Fibroblast of lung (primary cell): ENCODE measurements around the gene LENG9. TPM values are rescaled to one million over a fixed set of nuclear protein-coding genes. Genes with fewer than 3 reads are reported as not detected.

Experiments used
- DNase-seq, 2 donors: peaks; one replicate each; pipeline versions ENCODE4 v3.0.0 to v3.0.0-alpha.2; 2010; ENCODE audit warnings: low read depth in 2 of 2
- H2AFZ ChIP-seq: 2 replicates; pipeline ENCODE4 v1.5.1; 2012; ENCODE audit warnings: low read length, control low read depth, inconsistent platforms
- H3K27ac ChIP-seq: 2 replicates; pipeline ENCODE4 v1.5.1; 2011; ENCODE audit warnings: low read length, control low read depth; ENCODE audit not compliant: insufficient read depth
- H3K27me3 ChIP-seq: 2 replicates; pipeline ENCODE4 v1.5.1; 2011; ENCODE audit warnings: mild to moderate bottlenecking, low read length; ENCODE audit not compliant: control insufficient read depth, insufficient read depth
- H3K36me3 ChIP-seq: 2 replicates; pipeline ENCODE4 v1.5.1; 2011; ENCODE audit warnings: low read length; ENCODE audit not compliant: control insufficient read depth, insufficient read depth
- H3K4me1 ChIP-seq: 2 replicates; pipeline ENCODE4 v1.5.1; 2011; ENCODE audit warnings: low read length; ENCODE audit not compliant: control insufficient read depth, insufficient read depth; ENCODE audit errors: extremely low read depth
- H3K4me2 ChIP-seq: 2 replicates; pipeline ENCODE4 v1.5.1; 2011; ENCODE audit warnings: low read length, control low read depth; ENCODE audit not compliant: insufficient read depth; ENCODE audit errors: extremely low read depth
- H3K4me3 ChIP-seq, 4 experiments: fragments of 200-600 bp in 1 of 4; sonication (generic) in 1 of 4; replicated peaks in 1 of 4; 2 replicates each; pipeline ENCODE4 v1.5.1; 2011 to 2016; ENCODE audit warnings: low read length in 4 of 4, low read depth in 3 of 4, mild to moderate bottlenecking in 3 of 4, control low read depth in 2 of 4, inconsistent platforms in 1 of 4, mixed read lengths in 1 of 4; ENCODE audit not compliant: insufficient read depth in 1 of 4; ENCODE audit errors: control extremely low read depth in 1 of 4
- H3K79me2 ChIP-seq: 2 replicates; pipeline ENCODE4 v1.5.1; 2012; ENCODE audit warnings: mild to moderate bottlenecking, low read length, inconsistent platforms; ENCODE audit not compliant: control insufficient read depth, insufficient read depth
- H3K9ac ChIP-seq: 2 replicates; pipeline ENCODE4 v1.5.1; 2011; ENCODE audit warnings: mild to moderate bottlenecking, low read length, control low read depth; ENCODE audit not compliant: insufficient read depth
- H3K9me3 ChIP-seq: 2 replicates; pipeline ENCODE4 v1.5.1; 2012; ENCODE audit warnings: low read depth, low read length; ENCODE audit not compliant: control insufficient read depth, insufficient read depth
- H4K20me1 ChIP-seq: 2 replicates; pipeline ENCODE4 v1.5.1; 2011; ENCODE audit warnings: low read length; ENCODE audit not compliant: control insufficient read depth, insufficient read depth; ENCODE audit errors: extremely low read depth
- EZH2 ChIP-seq: IDR thresholded peaks from 2 replicates; pipeline ENCODE4 v1.5.1; 2012; ENCODE audit warnings: low read length, control low read depth, mild to moderate bottlenecking; ENCODE audit errors: missing control alignments
- polyA plus RNA-seq, 2 donors: library from polyadenylated mRNA; depleted of rRNA in 1 of 2; stranded (reverse) in 1 of 2; unstranded in 1 of 2; fragments of >200 nt; gene quantifications; 2 replicates each; pipeline ENCODE4 v1.2.1, GENCODE V29; 2011 to 2012; ENCODE audit warnings: missing spikeins in 1 of 2
- total RNA-seq: library from RNA; depleted of rRNA; stranded (reverse); fragments of >200 nt; gene quantifications from 2 replicates; pipeline ENCODE4 v1.2.1, GENCODE V29; 2014
- TF ChIP-seq, protein P1 (sequence below), 2 donors: IDR thresholded peaks in 1 of 2; conservative IDR thresholded peaks in 1 of 2; 1 replicate in 1 of 2; 2 replicates in 1 of 2; pipeline ENCODE4 v1.5.1; 2011 to 2012; ENCODE audit warnings: low read length in 2 of 2, control low read depth in 1 of 2, inconsistent platforms in 1 of 2, low read depth in 1 of 2, mild to moderate bottlenecking in 1 of 2

The LENG9 gene
- total and polyA plus RNA-seq, 2 donors (not counting 1 experiment from before 2014, with no cell fraction given), result 0.84 to 16.7 TPM

DNA sequence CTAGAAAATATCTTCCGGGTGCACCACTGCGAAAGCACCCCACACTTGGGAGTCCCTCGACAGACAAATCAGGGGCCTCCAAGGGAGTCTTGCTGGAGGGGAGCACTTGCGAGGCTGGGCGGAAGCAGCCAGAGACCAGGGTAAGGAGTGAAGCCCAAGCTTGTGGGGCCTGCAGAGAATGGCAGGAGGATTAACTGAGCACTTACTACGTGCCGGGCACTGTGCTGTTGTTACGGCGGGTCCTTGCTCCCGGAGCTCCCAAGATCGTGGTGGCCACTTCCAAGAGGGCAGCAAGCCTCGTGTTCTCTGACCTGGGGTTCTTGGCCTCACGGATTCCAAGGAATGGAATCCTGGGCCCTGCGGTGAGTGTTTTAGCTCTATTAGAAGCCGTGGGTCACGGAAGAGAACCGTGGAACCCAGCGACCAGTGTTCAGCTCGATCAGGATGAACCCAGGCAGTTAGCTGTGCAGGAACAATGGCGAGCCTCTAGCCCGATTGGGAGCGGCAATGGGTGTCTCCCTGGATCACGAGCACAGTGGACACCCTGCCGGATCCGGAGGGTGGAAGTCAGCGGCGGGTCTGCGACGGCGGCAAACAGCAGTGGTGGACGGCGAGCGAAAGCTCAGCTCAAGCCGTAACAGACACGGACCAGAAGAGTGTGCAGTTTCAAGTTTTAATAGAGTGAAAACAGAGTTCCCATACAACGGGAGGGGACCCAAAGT, 38.8 kb downstream of the LENG9 start:
- H3K27ac ChIP-seq, result no peak overlapping the region
- DNase-seq, result no peak
- H3K36me3 ChIP-seq, result no peaks in the 10 kb centered on the region
- no peaks in the 10 kb centered on the region for H3K79me2 ChIP-seq
- no peak overlapping the region for H3K9ac ChIP-seq
- H3K4me2 ChIP-seq, result no peak overlapping the region
- H3K4me3 ChIP-seq, result no peak overlapping the region
- no peaks in the 10 kb centered on the region for H4K20me1 ChIP-seq
- TF ChIP-seq EZH2, result no peak
- TF ChIP-seq, protein P1, sequence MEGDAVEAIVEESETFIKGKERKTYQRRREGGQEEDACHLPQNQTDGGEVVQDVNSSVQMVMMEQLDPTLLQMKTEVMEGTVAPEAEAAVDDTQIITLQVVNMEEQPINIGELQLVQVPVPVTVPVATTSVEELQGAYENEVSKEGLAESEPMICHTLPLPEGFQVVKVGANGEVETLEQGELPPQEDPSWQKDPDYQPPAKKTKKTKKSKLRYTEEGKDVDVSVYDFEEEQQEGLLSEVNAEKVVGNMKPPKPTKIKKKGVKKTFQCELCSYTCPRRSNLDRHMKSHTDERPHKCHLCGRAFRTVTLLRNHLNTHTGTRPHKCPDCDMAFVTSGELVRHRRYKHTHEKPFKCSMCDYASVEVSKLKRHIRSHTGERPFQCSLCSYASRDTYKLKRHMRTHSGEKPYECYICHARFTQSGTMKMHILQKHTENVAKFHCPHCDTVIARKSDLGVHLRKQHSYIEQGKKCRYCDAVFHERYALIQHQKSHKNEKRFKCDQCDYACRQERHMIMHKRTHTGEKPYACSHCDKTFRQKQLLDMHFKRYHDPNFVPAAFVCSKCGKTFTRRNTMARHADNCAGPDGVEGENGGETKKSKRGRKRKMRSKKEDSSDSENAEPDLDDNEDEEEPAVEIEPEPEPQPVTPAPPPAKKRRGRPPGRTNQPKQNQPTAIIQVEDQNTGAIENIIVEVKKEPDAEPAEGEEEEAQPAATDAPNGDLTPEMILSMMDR (conservative IDR thresholded peaks at IDR 0.05 in 1 of 2, IDR thresholded peaks at IDR 0.05 in 1 of 2; ENCODE audit: low read depth in 1 of 2, low read length in 2 of 2), result no peak
- H2AFZ ChIP-seq, result no peak overlapping the region
- H3K27me3 ChIP-seq, result peaks cover 9% of the 10 kb centered on the region
- H3K9me3 ChIP-seq, result no peaks in the 10 kb centered on the region
- no peaks in the 10 kb centered on the region for H3K4me1 ChIP-seq

DNA sequence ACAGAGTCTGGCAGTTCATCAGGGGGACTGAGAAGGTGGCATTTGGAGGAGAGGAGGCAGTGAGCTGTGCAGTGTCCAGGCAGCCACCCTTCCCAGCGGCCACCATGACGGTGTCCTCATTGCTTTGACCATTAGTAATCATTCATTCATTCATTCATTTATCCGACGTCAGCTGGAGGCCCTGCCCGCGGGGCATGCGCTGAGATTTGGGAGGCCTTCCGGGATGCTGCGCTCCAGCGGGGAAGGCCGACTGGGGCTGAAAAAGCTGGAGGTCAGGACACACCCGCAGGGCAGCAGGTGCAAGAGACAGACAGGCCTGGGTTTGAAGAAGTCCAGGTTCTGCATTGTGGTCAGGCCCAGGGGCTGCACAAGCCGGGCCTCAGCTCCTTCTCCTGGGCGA, 39.4 kb downstream of the LENG9 start:
- Histone ChIP-seq H4K20me1 (no peaks in the 10 kb centered on the region), H3K36me3 (no peaks in the 10 kb centered on the region), H3K9ac (no peak overlapping the region), H3K4me3 (no peak overlapping the region), H3K9me3 (no peaks in the 10 kb centered on the region), H3K4me2 (no peak overlapping the region), H3K27me3 (peaks cover 9% of the 10 kb centered on the region), H3K4me1 (no peaks in the 10 kb centered on the region), H2AFZ (no peak overlapping the region), H3K79me2 (no peaks in the 10 kb centered on the region), H3K27ac (no peak overlapping the region)
- TF ChIP-seq EZH2, result no peak
- TF ChIP-seq, protein P1 (conservative IDR thresholded peaks at IDR 0.05 in 1 of 2, IDR thresholded peaks at IDR 0.05 in 1 of 2; ENCODE audit: low read depth in 1 of 2, low read length in 2 of 2), result no peak
- DNase-seq, result no peak

DNA sequence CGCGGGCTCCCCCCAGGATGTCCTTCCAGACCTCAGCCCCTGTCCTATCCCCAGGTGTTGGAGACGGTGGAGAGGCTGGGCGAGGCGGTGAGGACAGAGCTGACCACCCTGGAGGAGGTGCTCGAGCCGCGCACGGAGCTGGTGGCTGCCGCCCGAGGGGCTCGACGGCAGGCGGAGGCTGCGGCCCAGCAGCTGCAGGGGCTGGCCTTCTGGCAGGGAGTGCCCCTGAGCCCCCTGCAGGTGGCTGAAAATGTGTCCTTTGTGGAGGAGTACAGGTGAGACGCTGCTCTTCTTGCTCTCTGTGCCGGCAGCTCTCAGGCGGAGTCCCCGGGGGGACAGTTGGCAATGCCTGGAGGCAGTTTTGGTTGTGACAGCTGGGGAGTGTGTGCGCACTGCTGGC, 41.4 kb downstream of the LENG9 start:
- Histone ChIP-seq H3K27ac (no peak overlapping the region), H4K20me1 (no peaks in the 10 kb centered on the region), H3K4me2 (no peak overlapping the region), H3K4me1 (no peaks in the 10 kb centered on the region), H2AFZ (no peak overlapping the region), H3K36me3 (no peaks in the 10 kb centered on the region), H3K27me3 (peaks cover 10% of the 10 kb centered on the region), H3K9me3 (no peaks in the 10 kb centered on the region), H3K9ac (no peak overlapping the region), H3K4me3 (no peak overlapping the region), H3K79me2 (no peaks in the 10 kb centered on the region)
- no peak for TF ChIP-seq EZH2
- TF ChIP-seq, protein P1 (conservative IDR thresholded peaks at IDR 0.05 in 1 of 2, IDR thresholded peaks at IDR 0.05 in 1 of 2; ENCODE audit: low read depth in 1 of 2, low read length in 2 of 2), result no peak
- no peak for DNase-seq
